Ishikawa (cell line): ENCODE measurements around the gene UBE2I.

ENCODE experiments used
- EP300 ChIP-seq: IDR thresholded peaks from 2 replicates; pipeline ENCODE4 v1.6.1; 2012; ENCODE audit warnings: borderline replicate concordance
- TF ChIP-seq, protein P1 (sequence below): IDR thresholded peaks from 2 replicates; pipeline ENCODE4 v1.6.1; 2012

DNA sequence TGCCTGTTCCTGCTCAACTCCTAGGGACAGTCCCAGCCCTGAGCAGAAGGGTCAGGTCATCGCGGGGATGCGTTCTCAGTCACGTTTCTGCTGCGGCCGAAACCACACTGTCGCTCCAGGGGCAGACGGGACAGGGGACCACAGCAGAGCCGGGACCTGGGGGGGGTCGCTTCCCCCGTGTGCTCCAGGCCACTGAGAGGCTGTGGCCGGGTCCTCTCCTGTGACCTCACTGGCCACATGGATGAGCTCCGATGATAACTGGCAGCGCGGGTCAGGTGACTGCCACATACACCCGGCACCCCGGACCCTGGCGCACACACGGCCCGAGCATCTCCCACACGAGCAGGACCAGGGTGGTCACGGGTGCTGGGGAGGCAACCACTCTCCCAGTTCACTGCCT lies 55.1 kb downstream of the UBE2I start:
- no peak for TF ChIP-seq EP300
- TF ChIP-seq, protein P1, sequence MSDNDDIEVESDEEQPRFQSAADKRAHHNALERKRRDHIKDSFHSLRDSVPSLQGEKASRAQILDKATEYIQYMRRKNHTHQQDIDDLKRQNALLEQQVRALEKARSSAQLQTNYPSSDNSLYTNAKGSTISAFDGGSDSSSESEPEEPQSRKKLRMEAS = no peak
